Erythroblast (primary cell): ENCODE measurements around the gene TOMM7.
"Not testable (repeated sequence)": the region's sequence is repeated elsewhere in the genome, so short reads cannot be mapped to it uniquely, and the experiment has no call there.

Experiments
- DNase-seq, 2 experiments: peaks; one replicate each; lab custom pipeline; 2025; lab: John Stamatoyannopoulos, UW
- GATA1 ChIP-seq: IDR thresholded peaks from 2 replicates; pipeline ENCODE4 v1.6.1; 2011; ENCODE audit warnings: low read depth, mild to moderate bottlenecking, control low read depth, low read length, moderate library complexity
- POLR2A ChIP-seq: IDR thresholded peaks from 2 replicates; pipeline ENCODE4 v1.6.1; 2011; ENCODE audit warnings: mild to moderate bottlenecking, low read length

The TOMM7 gene

DNA sequence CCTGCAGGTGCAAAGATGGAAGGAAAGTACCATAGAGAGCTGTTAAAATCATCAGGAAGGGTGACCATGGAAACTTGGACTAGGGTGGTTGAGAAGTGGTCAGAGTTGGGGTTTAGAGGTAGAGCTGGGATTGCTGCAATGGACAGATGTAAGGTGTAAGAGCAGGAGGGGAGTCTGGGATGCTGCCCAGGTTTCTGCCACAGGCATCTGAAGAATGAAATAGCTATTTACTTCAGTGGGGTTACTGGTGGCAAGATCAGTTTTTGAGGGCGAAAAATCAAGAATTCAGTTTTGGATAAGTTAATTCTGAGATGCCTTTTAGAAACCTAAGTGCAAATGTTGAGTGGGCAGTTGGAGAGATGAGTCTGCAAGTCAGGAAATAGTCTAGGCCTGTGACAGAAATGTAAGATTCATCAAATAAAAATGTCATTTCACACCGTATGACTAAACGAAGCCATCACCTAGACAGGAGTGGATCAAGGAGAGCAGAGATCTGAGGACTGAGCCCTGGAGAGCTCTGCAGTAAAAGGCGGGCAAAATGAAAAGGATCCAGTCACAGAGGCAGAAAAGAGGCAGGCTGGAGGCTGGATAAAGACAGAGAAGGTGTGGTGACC is 22.7 kb upstream of the TOMM7 start:
- no peak for DNase-seq
- TF ChIP-seq POLR2A (no peak), GATA1 (no peak)

DNA sequence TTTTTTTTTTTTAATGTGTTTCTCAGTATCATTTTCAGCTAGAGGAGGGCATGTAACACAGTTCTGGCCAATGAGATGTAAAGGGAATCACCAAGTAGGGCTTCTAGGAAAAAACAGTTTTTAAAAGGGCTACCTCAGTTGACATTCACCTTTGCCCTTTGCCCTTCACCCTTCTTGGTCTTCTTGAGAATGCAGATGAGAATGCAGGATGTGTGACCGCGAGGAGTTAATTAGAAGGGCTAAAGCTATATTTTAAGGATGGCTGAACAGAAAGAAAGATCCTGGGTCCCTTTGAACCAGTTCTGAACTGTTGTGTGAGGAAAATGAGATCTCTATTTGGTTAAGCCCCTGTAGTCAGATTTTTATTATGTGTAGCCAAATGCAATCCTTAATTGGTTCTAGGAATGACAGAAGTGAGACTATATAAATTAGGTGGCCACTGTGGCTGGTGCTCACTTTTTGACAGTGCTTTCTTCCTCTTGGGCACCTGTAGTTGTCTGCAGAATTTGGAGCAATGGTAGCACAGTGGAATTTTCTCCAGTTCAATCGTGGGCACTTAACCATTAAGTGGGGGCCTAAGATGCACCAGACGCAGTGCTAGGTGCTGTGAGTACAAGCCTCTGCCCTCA is 21.1 kb upstream of the TOMM7 start:
- DNase-seq, result no peak
- TF ChIP-seq POLR2A (no peak), GATA1 (no peak)

DNA sequence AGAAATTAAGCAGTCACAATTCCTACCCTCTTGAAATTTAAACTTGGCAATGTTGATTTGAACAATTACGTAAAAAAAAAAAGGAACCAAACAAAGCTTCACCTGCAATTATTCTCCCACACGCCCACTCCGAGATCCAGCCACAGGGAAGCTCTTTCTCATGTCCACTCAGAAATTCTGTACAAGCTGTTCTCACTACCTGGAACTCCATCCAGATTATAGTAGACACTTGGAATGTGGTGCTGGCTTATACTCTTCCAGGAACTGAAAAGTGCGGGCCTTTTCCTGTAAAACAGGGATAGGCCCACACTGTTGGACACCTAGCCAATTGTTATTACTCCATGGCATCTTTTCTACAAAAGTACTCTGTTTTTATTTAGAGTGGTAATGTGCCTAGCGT is 20.3 kb upstream of the TOMM7 start:
- DNase-seq, result no peak
- TF ChIP-seq POLR2A (no peak), GATA1 (no peak)

DNA sequence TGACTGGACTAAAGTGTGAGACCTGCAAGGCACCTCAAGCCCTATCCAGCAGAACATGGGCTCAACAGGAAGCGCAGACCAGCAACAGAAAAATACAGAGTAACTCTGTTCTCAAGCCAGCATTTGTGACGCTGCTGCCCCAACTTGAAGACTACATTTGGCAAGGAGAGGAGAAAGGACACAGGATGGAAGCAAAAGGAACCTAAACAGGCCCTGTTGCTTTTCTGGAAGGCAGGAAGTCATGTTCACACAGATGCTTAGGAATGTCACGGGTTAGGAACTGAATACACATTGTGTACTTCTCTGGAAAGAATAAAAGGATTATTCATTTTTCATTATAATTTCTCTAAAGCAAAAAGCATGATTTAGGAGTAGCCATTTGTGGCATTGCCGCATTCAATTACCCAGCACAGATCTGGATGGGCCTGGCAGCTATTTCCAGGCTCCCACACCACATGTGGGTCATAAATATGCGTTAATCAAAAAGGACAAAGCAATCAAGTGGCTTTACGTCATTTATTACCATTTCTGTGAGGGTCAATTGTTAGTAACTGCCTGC is 19.8 kb upstream of the TOMM7 start:
- no peak for TF ChIP-seq GATA1
- TF ChIP-seq POLR2A, result no peak
- no peak for DNase-seq

DNA sequence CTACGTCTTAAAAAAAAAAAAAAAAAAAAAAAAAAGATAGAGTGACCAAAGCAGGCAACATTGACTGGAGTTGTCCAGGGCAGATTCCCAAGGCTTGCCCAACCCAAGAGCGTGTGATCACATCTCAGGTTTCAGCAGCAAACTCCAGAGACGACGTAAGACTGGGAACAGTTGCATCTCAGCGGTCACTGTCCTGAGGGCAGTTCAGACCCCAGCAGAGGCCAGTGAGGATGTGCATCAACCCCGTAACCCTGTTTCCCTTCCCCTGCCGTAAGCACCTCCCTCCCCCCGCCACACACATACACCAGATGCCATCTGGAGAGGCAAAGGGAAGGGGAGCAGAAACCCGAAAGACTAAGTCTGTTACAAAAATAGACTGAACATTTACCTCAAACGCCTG is 19.3 kb upstream of the TOMM7 start:
- no peak for TF ChIP-seq GATA1
- no peak for DNase-seq

DNA sequence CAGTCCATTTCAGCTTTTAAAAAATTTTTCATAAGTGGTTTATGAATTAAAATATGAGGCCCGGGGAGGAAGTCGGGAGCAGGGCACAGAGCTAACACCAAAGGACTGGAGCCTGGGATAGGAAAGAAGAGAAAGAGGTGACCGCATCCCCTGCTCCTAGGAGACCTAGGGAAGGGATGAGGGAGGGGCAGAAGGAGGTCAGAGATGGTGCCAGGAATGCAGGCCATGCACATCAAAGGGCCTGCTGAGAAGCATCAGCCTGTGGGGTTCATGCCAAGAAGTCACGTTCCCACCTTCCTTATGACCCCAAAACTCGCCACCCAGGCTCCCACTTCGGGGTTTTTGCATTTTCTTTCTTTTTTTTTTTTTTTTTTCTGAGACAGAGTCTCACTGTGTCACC is 14.7 kb upstream of the TOMM7 start:
- TF ChIP-seq POLR2A (no peak), GATA1 (no peak)

DNA sequence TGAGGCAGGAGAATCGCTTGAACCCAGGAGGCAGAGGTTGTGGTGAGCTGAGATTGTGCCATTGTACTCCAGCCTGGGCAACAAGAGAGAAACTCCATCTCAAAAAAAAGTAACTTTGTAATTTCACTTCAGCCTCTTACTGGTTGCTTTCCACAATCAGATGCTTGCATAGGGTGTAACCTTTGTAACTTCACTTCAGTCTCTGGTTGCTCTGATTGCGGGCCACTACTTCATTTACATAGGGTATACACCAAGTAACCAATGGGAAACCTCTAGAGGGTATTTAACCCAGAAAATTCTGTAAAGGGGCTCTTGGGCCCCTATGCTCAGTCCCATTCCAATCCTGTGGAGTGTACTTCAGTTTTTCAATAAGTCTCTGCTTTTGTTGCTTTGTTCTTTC is 13.9 kb upstream of the TOMM7 start:
- not testable (repeated sequence) for DNase-seq

More for the DNA sequence above, 14.7 kb upstream of the TOMM7 start:
- DNase-seq, result no peak

DNA sequence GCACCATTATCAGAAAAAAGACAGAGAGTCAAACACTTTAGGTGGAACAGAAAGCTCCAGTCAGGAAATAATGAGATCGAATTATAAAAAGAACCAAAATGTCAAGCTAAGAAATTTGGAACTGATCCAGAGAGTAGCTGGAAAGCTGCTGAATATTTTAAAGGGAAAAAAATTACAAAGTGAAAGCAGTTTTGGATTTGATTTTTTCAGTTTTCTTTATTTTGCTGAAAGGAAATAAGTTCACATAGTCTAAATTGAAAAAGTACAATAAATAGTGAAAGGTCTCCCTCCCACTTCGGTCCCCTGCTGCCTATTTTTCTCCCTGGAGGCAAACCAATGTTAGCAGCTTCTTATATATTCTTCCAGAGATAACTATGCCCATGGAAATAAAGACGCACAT is 11.3 kb upstream of the TOMM7 start:
- TF ChIP-seq GATA1 (no peak), POLR2A (no peak)
- no peak for DNase-seq

DNA sequence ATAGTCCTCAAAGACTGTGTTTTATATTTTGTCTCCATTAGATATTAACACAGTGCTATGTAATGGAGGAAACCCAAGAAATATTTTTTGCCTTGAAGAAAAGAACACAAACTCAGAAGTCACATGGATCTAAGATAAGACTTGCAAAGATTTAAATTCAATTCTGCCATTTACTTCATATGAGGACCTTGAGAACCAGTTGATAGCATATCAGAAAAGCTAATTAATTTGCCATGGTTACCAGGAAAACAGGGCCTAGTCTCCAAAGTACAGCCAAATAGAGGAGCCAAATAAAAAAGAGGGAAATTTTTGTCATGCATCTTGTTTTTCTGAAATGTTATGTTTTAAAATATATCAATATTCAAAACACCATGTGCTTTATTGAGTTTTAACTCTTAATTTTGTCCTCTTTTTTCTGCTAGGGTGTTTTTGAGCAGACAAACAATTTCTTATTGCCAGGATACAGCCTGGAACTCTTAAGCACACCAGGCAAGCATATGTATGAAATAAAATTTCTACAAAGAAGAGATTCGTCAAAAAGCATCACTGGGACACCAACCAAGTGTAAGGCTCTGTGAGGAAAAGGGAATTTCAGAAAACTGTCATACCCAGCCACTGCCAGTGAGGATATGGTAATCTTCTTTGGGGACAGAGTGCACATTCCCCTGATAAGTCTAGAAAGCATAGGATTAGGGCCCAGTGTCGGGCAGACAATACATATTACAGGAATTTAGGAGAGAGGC is 10.6 kb upstream of the TOMM7 start:
- TF ChIP-seq GATA1 (no peak), POLR2A (no peak)
- DNase-seq, result no peak

DNA sequence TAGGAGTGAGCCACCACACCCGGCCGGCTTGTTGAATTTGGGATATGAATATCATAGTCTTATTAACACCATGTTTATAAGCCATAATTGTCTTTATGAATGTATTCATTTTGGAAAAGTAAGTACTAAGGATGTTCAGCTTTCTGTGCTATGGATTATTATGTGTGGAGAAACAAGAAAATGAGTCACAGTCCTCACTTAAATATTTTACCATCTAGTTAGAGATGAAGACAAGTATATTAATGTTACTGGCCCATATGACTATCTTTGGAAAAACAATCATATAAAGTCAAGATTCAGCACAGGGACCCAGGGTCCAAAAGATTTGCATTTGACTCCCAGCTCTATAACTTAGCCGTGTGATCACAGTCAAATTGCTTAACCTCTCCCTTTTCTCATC is 9.8 kb upstream of the TOMM7 start:
- DNase-seq, result no peak
- no peak for TF ChIP-seq POLR2A
- TF ChIP-seq GATA1, result no peak

DNA sequence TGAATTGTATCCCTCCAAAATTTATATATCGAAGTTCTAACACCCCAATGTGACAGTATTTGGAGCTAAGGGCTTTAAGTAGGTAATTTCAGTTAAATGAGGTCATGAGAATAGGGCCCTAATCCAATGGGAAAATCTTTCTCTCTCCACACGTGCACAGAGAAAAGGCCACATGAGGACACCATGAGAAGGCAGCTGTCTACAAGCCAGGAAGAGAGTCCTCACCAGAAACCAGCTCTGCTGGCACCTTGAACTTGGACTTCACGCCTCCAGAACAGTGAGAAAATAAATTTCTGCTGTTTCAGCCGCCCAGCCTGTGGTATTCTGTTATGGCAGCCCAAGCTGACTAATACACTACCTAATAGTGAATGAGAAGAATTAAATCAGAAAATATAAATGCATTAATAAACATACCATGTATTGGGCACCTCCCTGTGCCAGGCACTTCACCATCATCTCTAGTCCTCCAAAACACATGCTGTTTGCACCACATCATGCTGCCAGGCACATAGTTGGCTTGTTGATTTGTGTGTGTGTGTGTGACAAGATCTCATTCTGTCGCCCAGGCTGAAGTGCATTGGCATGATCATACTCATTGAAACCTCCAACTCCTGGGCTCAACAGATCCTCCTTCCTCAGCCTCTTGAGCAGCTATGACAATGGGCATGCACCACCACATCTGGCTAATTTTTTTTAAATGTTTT is 9.1 kb upstream of the TOMM7 start:
- TF ChIP-seq GATA1 (no peak), POLR2A (no peak)

DNA sequence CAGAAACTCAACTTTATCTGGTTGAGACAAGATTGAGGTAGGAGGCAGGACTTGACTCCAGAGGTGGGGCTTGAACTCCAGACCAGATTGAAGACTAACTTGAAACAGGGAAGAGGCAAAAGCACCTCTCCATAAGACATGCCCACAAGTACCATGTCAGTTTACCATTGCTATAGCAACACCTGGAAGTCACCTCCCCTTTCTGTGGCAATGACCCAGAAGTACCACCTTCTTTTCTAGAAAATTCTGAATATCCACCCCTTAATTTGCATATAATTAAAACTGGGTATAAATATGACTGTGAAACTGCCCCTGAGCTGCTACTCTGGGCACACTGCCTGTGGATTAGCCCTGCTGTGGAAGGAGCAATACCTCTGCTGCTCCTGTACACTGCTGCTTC is 4.9 kb upstream of the TOMM7 start:
- DNase-seq, result no peak
- TF ChIP-seq GATA1, result no peak
- TF ChIP-seq POLR2A, result no peak

More for the DNA sequence above, 9.1 kb upstream of the TOMM7 start:
- no peak for DNase-seq

DNA sequence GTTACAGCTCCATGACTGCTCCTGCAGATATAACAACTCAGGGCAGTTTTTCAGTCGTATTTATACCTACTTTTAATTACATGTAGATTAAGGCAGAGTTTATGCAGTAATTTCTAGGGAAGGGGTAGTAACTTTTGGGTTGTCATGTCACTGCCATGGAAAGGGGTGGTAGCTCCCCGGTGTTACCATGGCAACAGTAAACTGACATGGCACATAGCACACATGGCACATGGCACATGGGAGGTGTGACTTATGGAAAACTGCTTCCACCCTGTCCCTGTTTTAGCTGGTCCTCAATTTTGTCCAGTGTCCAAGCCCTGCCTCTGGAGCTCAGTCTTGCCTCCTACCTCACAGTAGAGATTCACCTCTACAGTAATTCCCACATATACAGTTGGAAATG is 3.9 kb upstream of the TOMM7 start:
- TF ChIP-seq GATA1 (no peak), POLR2A (no peak)
- DNase-seq, result peak; percentile 6 to 7

DNA sequence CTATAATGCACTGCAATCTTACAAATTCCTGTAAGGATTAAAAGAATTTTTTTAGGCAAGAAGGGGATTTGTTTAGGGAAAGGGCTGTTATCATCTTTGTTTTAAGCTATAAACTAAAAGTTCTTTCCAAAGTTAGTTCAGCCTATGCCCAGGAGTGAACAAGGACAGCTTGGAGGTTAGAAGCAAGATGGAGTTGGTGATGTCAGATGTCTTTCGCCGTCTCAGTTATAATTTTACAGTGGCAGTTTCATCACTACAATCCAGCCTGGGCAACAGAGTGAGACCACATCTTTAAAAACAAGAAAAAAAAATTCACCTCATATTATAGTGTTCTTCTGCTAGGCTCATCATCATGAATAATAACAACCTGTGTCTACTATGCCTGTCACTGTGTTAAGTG is 2.1 kb upstream of the TOMM7 start:
- TF ChIP-seq POLR2A (no peak), GATA1 (no peak)
- DNase-seq, result no peak
